Activated CD8-positive, alpha-beta memory T cell treated with anti-CD3 and anti-CD28 coated beads, Interleukin-2, amount 50 U/mL, for 1 hour (primary cell): ENCODE results near the gene ZBTB46.

Experiments used
- DNase-seq: peaks from one replicate; pipeline ENCODE4 v3.0.0-alpha.2; 2020; ENCODE audit errors: extremely low read depth

ZBTB46 gene

DNA sequence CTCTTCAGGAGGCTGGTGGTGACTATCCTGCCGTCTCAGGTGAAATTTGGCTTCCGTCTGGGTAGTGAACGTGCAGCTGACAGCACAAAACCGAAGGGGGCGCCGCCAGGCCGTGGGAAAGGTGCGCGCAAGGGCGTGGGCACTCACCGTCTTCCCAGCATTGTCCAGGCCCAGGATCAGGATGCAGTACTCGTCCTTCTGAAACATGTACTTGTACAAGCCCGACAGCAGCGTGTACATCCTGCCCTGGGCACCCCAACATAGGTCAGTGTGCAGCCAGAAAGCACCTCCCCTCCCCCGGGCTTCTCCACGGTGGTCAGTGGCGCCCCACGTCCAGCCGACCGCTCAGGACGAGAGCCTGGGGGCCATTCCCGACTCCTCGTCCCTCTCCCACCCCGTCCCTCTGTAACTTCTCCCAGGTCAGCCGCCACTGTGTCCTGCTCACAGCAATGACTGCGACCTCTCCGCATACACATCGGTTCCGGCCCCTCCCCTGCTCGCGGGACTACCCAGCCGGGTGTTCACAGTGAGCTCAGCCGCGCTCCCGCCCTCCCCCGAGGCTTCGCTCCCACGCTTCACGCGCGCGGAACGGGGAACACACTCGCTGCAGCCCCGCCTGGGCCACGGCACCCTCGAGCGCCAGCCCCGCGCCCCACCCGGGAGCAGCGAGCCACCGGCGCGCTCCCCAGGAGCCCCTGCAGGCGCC is 124.1 kb downstream of the ZBTB46 start:
- no peak for DNase-seq

DNA sequence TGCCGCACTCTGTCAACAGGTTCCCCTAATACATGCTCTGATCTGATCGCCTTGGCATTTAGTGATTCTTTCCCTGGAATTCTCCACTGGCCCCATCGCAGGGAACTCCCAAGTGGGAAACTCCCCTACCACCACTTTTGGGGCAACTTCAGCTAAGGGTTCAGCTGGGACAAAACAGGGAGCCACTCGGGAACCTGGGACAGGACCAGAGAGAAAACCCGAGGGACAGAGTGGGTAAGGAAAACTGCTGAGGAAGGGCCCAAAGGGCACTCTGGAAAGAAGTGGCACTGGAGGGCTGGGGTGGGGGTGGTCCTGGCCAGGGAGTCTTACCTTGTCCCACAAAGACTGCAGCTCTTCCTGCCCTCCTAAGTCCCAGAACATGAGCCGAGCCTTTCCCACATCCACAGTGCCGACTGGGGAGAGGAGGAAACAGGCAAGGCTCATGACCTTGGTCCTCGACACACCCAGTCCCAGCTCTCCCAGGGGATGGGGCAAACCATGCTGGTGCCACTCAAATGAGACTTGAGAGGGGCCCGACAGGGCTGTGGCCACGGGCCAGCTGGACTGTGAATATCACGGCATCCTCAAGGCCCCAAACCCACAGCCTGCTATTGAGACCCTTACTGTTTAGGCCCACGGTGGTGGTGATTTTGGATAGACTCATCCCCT is 124.9 kb downstream of the ZBTB46 start:
- DNase-seq, result no peak

DNA sequence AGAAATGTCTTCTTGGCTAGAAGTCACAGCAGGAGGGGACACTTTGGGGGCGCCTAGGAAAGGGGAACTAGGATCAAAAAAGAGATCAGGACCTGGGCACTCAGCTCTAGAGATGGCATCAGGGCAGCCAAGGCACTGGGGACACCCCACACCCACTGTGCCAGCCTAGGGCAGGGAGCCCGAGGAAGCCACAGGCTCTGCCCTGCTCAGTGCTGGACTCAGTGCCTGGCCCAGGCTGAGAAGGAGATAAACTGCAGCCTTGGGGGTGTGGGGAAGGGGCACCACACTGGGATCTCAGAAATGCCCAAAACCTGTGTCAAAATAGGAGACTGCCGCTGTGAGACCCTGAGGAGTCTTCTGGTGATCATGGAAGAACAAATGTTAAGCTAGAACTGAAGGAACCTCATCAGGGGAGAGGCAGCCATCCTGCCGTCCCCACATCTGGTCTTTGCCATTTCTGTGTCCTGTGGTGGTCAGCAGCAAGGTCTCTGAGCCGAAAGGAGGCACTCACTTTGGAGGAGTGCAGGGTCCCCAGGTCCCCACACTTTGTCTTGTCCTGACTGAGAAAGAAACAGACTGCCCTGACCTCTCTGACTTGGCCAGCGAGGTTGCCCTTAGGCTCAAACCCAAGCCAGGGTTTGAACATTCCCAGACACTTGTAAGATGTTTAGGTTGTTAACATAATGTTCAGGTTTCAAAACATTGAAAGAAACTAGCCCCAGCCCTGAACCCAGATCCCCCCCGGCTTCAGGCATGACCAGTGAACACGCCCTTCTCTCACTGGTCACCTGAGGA is 125.6 kb downstream of the ZBTB46 start:
- no peak for DNase-seq

DNA sequence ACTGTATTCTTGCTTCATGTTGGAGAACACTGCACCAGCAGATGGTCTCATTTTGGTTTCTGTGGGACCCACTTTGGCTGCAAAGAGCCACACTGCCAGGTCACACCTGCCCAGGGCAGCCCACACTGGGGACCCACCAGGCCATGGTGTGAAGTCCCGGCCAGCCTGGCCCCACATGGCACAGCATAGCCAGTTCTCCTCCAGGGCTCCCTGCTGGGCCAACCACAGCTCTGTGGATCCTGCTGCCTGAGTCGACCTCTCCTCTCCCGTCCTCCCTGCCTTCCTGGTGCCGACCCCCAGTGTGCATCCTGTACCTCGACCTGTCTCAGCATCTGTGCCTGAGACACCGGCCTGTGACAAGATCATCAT is 126.3 kb downstream of the ZBTB46 start:
- no peak for DNase-seq

DNA sequence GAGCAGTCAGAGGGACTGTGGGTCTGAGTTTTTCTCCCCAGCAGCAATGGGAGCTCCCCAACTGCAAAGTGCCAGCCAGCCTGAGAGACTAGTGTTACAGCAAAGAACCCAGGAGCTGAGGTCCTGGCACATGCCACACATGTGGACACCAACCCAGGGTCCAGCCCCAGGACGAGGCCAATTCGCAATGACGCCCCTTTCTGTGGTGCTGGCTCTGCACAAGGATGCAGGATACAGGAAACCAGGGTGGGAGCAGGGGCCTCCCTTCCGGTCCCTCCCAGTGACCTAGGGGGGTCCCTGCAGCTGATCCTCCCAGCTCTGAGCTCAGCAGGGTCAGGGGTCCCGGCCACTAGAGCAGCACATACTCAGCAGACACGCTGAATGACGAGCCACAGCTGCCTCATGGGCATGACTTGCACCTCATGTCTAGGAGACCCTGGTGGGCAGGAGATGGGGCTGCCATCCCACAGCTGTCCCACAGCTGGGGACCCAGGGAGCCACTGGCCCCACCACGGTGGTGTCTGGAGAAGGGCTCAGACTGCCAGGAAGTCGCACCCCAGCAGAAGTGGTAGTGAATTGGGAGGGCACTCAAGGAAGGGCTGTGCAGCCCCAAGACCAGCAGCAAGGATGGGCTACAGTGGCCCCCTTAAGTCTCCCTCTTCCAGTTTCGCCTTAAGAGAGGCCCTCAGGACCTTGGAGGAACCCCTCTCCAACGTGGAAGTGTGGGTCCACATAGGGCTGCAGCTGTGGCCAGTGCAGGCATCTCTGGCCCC is 126.9 kb downstream of the ZBTB46 start:
- DNase-seq, result no peak

DNA sequence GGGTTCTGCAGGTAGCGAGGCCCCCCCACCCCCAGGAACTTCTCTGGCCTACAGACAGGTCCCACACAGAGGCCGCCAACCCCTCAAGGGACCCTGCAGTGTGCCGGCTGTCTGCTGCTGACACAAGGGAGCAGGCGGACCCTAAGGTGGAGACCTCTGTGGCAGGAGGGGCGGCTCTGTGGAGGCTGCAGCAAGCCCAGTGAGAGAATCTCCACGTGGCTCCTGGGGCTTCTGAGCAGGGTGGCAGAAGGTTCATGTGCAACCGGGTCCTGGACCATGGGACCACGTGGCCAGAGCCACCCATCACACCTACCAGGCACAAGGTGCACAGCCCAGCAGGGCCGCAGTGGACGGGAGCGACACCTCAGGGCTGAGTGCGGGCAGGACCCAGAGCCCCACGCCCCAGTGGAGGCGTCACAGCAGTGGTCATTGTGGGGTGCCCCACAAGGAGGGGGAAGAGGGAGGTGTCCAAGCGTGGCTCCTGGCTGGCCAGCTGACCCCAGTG is 127.5 kb downstream of the ZBTB46 start:
- no peak for DNase-seq

DNA sequence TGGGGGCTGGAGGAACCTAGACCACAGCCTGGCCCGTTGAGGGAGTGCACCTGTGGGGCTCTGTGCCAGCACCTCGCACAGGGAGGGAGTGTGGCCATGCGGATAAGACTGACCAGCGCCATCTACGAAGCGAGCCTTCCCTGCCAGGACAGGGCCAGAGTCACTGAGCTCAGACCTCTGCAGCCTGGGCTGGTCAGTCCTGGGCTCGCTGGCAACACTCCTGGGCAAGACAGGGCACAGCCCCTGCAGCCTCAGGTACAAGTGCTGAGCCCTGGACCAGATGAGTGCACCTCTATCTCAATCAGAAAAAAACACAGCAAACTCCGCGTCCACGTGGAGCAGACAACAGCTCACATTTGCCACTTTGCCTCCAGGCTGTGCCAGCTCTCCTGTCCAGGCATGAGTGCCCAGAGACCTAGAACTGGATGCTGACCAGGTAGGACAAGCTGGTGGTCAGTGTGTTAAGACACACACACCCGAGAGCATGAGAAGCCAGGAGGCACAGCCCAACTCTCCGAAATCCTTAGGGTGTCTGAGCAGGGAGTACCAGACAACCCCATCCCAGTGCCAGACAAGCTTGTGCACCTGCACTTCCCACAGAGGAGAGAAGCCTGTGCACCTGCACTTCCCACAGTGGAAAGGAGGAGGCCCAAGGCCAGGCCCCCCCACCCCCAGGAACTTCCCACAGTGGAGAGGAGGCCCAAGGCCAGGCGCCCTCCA is 128.2 kb downstream of the ZBTB46 start:
- DNase-seq, result no peak

DNA sequence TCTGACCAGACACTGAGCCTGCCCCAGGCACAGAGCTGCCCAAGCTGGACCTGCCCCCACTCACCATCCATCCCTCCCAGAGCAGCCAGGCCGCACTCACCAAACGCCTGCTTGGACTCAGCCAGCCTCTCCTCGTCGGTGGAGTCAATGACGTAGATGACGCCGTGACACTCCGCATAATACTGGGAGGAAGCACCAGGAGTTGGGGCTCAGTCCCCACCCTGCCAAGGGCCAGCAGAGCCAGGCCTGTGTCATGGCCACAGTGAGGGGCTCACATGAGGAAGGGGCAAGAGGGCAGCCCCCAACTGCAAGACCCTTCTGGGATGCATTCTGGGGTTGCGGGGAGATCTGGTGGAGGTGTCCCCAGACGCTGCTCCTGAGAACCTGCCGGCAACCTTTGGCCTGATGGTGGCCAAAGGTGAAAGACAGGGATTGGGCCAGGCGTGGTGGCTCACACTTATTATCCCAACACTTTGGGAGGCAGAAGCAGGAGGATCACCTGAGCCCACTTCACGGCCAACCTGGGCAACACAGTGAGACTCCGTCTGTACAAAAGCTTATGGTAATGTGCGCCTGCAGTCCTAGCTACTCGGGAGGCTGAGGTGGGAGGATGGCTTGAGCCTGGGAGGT is 128.9 kb downstream of the ZBTB46 start:
- DNase-seq, result no peak

DNA sequence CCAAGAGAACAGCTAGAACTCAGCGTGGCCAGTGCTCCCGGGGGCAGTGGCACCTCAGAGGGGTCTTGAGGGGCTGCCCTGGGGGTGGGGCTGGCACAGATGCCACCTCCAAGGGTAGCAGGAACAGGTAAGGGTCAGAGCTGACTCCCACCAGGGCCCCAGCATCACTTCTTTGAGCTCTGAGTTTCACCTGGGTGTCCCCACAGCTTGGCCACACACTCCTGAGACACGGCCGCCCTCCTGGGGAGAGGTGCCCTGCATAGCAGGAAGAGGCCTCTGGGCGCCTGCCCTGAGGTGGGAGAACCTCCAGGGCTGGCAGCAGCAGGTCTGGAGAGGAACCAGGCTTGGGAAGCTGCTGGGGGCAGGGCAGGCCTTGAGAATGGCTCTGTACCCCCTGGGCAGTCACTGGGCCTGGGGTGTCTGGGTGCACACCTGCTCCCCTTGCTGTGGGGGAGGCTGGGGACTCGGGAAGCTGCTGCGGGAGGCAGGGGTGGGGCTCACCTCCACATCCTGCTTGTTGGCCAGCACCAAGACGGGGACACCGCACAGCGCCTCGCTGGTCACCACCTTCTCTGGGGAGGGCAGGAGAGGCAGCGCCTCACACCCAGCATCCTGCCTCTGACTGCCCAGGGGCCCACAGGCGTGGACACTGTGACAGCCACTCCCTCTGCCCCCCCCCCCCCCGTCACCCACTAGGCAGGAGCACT is 129.6 kb downstream of the ZBTB46 start:
- DNase-seq, result no peak

DNA sequence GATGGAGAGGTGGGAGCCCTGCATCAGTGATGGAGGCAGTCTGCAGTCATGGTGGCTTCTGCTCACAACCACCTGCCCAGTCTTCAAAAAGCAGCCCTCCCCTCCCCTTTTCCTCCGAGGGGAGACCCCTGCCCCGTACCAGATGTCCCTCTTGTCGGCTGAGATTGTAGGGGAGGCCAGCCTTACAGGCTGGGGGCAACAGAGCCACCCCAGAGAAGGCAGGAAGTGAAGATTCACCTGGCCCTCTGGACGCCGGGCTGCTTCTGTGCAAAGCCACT is 130.1 kb downstream of the ZBTB46 start:
- no peak for DNase-seq

DNA sequence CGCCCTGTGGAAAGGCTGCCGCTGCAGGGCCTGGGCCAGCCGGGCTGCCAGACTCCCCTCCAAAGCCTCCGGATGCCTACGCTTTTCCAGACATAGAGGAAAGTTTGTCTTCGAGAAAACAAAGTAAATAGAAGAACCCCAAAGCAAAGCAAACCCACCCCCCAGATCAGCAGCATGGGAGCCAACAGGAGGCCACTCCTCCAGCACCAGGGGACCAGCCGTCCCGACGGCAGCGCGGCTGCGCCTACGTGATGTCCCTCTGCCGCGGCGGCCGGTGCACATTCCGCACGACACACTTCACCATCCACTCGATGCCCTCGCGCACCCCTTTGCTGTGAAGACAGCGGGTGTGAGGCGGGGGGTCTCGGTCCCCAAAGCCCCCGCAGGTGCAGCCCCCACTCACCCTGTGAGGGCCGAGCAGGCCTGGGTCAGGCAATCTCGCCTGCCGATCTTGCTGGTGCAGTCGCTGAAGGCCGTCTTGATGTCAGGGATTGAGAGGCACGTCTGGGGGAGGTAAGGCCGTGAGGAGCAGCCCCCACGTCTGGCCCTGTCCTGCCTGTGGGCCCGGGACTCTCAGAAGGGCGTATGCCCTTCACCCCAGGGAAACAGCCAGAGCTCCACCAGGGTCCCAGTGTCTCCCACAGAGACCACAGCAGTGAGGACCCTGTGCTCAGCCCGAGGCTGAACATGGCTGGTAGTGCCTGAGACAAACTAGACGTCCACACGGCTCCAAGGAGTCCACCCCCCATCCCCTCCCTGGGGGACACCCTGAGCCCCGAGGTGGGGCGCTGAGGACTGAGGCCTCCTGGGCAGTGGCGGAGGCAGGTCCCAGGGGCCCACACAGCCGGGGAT is 130.6 kb downstream of the ZBTB46 start:
- DNase-seq, result no peak

DNA sequence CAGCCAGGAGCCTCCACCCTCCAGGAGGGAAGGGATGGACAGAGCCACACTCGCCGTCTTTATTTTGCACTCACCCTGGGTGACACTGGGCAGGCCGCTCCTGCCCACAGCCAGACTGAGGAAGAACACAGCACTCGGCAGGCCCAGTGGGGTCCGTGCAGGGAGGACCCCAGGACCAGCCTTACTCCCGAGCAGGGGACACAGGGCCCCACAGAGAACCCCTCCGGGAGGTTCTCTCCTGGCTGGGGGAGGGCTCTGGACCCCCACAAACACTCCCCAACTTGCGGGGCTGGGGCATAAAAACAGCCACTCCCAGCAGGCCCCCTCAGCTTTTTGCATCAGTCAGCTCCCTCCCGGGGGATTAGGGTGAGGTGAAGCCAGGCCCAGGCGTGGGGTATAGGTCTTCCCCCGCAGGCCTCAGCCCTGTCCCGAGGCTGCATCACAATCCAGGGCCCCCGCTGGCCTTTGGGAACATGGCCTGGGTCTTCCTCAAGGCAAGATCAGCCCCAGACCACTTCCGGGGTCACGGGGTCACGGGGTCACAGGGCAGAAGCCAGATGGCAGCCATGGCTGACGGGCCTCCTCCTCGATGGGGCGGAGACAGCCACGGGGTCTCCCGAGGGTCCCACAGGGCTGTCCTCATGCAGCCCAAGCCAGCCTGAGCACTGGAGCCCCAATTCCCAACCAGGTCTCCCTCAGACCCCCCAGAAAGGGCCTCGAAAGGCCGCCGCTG is 131.4 kb downstream of the ZBTB46 start:
- DNase-seq, result no peak

DNA sequence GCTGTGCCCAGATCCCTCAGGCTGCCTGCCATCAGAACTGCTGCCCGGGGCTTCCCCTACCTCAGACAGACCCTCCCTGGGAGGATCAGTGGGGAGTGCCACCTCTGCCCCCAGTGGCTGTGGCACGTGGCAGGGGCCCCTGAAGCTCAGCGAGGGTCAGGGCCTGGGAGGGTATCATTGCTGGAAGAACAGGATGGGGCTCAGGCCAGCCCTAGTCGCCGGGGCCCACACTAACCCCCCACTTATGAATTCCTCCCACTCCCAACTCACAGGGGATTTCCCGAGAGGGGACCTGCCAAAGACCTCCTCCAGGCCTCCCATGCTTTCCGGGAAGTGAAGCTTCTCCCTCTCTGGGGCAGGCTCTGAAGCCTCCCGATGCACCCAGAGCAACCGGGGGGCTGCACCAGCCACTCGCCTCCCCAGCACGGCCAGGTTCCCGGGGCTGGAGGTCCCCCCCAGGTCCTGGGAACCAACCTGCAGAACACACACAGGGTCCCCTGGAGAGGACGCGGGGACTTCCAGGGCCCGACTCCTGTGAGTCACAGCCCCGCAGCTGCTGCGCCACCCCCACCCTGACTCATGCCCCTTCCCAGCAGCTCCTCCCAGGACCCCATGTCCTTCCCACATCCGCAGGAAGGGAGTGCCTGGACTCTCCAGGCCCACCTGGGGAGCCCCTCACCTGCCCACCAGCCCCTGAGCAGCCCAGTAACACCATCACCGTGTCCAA is 132.2 kb downstream of the ZBTB46 start:
- DNase-seq, result no peak

DNA sequence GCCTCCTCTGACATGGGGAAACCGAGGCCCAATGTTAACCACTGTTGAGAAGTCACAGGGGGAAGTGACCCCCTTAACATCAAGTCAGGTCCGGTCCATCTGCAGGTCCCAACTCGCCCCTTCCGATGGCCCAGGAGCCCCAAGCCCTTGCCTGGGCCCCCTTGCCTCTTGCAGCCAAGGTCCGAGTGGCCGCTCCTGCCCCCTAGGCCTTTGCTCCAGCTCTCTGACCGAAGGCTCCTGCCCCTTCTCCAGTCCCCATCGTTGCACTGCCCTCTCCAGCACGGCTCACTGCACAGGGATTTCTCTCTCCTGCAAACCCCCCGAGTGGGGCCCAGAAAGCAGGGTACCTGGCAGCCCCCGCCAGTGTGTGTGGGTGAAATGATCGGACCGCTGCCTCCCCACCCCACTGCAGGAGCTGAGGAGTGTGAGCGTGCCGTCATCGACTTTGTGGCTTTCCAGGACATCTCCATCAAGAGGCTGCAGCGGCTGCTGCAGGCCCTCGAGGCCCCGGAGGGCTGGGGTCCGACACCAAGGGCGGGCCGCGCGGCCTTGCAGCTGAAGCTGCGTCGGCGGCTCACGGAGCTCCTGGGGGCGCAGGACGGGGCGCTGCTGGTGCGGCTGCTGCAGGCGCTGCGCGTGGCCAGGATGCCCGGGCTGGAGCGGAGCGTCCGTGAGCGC is 133.1 kb downstream of the ZBTB46 start:
- no peak for DNase-seq

DNA sequence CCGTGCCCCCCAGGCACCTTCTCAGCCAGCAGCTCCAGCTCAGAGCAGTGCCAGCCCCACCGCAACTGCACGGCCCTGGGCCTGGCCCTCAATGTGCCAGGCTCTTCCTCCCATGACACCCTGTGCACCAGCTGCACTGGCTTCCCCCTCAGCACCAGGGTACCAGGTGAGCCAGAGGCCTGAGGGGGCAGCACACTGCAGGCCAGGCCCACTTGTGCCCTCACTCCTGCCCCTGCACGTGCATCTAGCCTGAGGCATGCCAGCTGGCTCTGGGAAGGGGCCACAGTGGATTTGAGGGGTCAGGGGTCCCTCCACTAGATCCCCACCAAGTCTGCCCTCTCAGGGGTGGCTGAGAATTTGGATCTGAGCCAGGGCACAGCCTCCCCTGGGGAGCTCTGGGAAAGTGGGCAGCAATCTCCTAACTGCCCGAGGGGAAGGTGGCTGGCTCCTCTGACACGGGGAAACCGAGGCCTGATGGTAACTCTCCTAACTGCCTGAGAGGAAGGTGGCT is 133.7 kb downstream of the ZBTB46 start:
- DNase-seq, result no peak

DNA sequence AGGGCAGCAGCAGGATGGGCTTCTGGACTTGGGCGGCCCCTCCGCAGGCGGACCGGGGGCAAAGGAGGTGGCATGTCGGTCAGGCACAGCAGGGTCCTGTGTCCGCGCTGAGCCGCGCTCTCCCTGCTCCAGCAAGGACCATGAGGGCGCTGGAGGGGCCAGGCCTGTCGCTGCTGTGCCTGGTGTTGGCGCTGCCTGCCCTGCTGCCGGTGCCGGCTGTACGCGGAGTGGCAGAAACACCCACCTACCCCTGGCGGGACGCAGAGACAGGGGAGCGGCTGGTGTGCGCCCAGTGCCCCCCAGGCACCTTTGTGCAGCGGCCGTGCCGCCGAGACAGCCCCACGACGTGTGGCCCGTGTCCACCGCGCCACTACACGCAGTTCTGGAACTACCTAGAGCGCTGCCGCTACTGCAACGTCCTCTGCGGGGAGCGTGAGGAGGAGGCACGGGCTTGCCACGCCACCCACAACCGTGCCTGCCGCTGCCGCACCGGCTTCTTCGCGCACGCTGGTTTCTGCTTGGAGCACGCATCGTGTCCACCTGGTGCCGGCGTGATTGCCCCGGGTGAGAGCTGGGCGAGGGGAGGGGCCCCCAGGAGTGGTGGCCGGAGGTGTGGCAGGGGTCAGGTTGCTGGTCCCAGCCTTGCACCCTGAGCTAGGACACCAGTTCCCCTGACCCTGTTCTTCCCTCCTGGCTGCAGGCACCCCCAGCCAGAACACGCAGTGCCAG is 134.3 kb downstream of the ZBTB46 start, which contains the start of gene TNFRSF6B:
Gene TNFRSF6B (plus strand): TSS at position 25 of the 729 bp plus-strand sequence. CDS start 116 bp downstream, at position 141.
- DNase-seq, result no peak

DNA sequence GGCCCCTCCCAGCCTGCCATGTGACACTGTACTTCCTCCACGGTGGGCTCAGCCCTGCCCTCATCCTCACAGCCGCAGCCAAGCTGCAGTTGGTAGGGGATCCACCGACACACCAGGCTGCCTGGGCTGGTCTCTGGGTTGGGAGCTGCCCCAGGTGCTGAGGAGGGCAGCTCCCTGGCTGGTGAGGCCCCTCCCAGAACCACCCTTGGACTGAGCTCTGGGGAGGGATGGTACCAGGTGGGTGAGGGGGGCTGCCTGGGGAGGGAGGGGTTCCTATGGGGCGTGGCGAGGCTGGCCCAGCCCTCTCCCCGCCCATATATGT is 134.8 kb downstream of the ZBTB46 start:
- no peak for DNase-seq
